NK-92 (cell line): ENCODE measurements around the gene ICE1.
"Not testable (repeated sequence)": the region's sequence is repeated elsewhere in the genome, so short reads cannot be mapped to it uniquely, and the experiment has no call there.

Experiments
- DNase-seq: peaks from one replicate; lab custom pipeline; 2025; ENCODE audit not compliant: unreplicated experiment; lab: John Stamatoyannopoulos, UW

ICE1 gene

DNA sequence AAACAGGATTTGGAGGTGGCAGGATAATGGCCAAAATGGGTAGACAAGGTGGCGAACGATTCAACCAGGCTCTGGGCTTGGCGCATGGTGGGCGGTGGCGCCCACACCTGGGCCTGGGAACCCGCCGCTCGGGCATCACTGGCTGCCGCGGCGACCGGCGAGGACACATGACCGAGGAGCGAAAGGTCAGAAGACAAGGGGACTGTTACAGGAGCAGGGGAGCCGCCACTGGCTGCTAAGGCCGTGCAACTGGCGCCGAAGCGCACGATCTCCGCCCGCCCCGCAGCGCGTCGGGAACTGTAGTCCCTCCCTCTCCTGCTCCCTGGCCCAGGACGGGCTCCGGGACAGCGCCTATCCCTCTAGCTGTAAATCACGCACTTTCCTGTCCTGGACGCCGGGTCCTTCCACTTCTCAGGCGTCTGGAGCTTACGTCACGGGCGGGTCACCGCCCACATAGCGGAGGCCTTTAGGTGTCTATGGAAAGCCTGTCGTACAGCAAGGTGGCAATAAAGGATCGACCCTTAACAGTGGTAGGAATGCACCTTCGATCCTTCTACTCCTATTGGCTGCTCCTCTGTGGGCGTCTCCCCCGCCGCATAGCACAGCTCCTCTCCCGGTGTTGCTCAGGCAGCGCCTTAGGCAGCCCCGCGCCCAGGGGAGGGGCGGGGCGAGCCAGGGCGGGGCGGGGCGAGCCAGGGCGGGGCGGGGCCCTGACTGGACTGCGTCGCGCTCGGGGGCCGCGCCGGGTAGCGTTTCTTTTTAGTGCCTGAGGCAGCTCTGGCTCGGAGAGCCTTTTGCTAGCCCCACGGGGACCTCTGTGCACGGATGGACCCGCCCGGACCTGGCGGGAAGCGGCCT, at the start of gene ICE1:
TSS of gene ICE1 (plus strand) at position 717 of the 858 bp plus-strand sequence. CDS start 239 bp downstream, outside the sequence.
- DNase-seq = peak; percentile 51

- no peak for DNase-seq
Measured at GRCh38 chr5:5372930-5373329, 49.5 kb upstream of the ICE1 start.

- no peak for DNase-seq
Measured at GRCh38 chr5:5373351-5373989, 49.0 kb upstream of the ICE1 start.

GRCh38 chr5:5374009-5374715, 48.3 kb upstream of the ICE1 start:
- no peak for DNase-seq

- no peak for DNase-seq
Measured at GRCh38 chr5:5377780-5378179, 44.7 kb upstream of the ICE1 start.

- no peak for DNase-seq
Measured at GRCh38 chr5:5378531-5378930, 43.9 kb upstream of the ICE1 start.

- DNase-seq = no peak
Measured at GRCh38 chr5:5380298-5380697, 42.2 kb upstream of the ICE1 start.

DNA sequence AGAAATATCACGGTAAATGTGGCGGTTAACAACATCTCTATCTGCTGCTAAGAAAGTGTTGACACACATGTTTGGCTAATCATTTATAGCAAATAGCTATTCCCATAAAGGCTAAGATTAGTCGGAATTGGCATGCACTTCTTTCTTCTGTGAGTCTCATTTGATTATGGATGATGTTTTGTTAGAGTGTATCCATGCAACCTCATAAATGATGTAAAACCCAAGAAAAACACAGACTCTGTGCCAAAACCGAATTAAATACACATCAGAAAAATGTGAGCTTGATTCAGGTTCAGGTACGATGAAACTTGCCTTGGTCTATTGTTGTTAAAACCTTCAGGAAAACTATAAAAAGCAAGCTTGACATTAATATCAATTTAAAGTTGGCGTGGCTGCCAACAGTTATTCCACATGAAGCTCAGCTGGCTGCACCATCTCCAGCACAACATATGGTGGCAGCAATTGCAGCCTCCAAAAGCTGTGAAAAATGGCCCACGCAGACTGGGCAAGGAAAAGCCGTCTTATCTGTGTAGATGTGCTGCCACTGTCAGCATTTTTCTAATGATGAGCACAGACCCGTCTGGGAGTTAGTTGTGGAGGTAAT, 41.1 kb upstream of the ICE1 start:
- no peak for DNase-seq

- DNase-seq = no peak
Measured at GRCh38 chr5:5383461-5383860, 39.0 kb upstream of the ICE1 start.

DNA sequence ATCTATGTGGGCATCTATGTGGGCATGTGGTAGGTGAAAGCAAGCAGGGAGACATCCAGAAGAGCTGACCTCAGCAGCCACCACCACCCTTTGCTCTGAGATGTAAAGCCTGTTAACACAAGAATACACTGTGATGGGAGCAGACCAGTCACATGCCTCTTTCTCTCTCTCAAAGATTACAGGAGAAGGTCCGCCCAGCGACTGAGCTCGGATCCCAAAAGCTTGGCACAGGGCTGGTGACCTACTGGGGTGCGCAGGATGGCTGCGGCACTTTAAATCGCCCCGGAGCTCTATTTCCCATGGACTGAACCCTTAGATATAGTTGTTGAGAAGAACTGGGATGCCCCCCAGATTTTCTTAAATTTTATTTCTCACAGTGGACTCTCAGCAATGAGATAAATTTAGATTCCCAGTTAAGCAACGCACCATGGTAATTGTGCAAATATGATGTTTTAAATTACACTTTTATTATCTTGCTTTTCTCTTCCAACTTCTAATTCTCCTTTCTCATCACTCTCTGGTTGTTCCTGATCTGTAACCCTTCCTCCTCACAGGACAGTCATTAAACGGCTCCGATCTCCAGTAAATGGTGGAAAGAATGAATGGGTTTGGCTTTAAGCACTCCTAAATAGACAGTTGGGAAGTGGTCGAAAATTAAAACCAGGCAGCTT, 37.7 kb upstream of the ICE1 start:
- DNase-seq = no peak

DNA sequence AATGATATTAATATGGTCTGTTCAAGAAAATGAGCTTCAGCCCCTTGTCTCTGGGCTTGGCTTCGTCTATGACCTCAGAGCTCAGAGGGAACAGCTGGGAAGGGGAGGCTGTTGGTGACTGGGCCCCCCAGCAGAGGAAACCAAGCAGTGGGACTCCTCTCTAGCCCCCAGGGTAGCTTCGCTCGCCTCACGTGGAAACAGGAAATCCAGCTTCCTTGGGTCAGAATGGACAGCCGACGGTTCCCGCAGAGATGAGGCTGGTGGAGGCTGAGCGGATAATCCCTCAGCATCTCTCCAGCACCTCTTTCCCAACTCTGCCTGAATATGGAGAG, 37.2 kb upstream of the ICE1 start:
- DNase-seq = no peak

DNA sequence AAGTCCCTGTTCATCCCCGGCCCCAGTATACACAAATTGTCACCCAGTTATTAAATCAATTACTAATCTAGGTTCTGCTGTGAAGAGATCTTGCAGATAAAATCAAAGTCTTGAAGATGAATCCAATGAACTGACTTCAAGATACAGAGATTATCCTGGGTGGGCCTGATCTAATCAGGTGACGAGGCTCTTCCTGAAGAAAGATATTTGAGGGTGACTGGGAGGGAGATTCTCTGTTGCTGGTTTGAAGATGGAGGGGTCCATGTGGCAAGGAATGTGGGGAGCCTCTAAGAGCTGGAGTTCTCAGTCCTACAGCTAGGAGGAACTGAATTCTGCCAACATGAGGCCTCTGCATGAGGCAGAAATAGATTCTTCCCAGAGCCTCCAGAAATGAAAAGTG, 36.1 kb upstream of the ICE1 start:
- no peak for DNase-seq

GRCh38 chr5:5387192-5387591, 35.3 kb upstream of the ICE1 start:
- DNase-seq = no peak

GRCh38 chr5:5387777-5388176, 34.7 kb upstream of the ICE1 start:
- no peak for DNase-seq

DNA sequence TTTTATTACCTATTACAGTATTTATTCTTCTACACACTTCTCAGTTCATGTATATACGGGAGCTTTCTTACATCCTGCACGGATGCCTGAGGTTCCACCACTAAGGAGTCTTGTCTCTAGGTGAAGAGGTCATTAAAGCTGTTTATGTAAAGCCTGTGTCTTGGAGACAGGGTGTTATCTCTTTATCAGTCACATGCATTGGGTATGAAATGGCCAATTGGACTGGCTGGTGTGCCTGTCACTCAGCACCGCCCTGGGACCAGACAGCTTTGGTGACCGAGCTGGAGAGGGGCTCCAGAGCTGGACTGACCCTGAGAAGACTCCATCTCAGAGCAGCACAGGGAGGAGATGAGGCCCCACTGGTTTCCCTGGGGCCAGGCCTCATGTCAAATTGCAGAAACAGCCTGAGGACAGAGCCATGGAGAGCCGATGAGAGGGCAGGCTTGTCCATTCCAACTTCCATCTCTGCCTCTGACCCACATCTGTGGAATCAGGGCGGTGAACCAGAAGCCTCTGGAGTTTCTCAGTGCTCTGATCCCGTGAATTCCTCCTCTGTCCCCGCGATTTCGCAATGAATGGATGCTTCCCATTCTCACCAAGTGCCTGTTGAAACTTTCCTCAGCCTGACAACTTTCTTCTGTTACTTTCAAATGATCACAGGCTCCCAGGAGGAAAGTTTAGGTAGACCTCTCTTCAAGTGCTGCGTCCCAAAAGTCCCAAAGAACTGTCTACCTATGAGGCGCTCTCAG, 32.2 kb upstream of the ICE1 start:
- not testable (repeated sequence) for DNase-seq

GRCh38 chr5:5392504-5392903, 30.0 kb upstream of the ICE1 start:
- DNase-seq = not testable (repeated sequence)

GRCh38 chr5:5394384-5394986, 28.0 kb upstream of the ICE1 start:
- not testable (repeated sequence) for DNase-seq

DNA sequence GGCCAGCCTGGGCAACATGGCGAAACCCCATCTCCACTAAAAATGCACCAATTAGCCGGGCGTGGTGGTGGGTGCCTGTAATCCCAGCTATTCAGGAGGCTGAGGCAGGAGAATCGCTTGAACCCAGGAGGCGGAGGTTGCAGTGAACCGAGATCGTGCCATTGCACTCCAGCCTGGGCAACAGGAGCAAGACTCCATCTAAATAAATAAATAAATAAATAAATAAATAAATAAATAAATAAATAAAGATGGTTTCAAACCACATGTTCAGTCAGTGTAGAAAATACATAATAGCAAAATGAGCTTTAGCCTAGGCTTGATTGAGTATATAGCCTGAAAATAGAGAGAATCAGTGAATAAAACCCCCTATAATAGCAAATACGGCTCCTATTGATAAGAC, 27.4 kb upstream of the ICE1 start:
- not testable (repeated sequence) for DNase-seq

GRCh38 chr5:5398071-5398470, 24.4 kb upstream of the ICE1 start:
- no peak for DNase-seq

DNA sequence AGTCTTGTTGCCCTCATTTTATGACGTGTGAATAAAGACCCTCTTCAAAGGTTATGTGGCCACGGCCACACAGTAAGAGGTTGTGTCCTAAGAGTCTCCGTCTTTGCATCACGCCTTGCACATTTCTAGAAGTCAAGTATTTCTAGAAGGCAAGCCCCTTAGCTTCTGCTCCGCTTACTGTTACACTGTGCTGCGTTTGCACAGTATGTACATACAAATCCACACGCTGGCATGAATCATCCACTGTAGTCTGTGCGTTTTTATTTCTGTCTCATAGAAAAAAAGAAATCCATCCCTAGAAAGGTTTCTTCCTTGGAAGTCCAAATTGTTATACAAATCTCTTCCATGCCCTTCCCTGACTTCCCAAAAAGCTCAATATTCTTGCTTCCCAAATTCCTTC, 21.4 kb upstream of the ICE1 start:
- DNase-seq = no peak
